Fibroblast of villous mesenchyme (primary cell): ENCODE results near the gene CGB3. TPM values are rescaled to one million over a fixed set of nuclear protein-coding genes. Genes with fewer than 3 reads are reported as not detected.
A peak's percentile ranks its signal among the peaks of the same experiment; 100 is the strongest.

ENCODE experiments used
- DNase-seq: peaks from one replicate; pipeline ENCODE4 v3.0.0-alpha.2; 2010; ENCODE audit warnings: low read depth
- H3K4me3 ChIP-seq: 2 replicates; pipeline ENCODE4 v1.5.1; 2011; ENCODE audit warnings: low read depth, mild to moderate bottlenecking, low read length
- small RNA-seq: library from RNA; depleted of rRNA; stranded (forward); fragments of <200 nt; gene quantifications from one replicate; pipeline ENCODE3, GENCODE V24; 2012
- total RNA-seq: library from RNA; depleted of rRNA; stranded (reverse); fragments of >200 nt; gene quantifications from 2 replicates; pipeline ENCODE4 v1.2.3, GENCODE V29; 2012
- TF ChIP-seq, protein P1 (sequence below): IDR thresholded peaks from 2 replicates; pipeline ENCODE4 v1.5.1; 2012; ENCODE audit warnings: low read depth, mild to moderate bottlenecking, low read length; ENCODE audit not compliant: insufficient read depth

Gene CGB3
- total RNA-seq, 1 donor, result not detected

DNA sequence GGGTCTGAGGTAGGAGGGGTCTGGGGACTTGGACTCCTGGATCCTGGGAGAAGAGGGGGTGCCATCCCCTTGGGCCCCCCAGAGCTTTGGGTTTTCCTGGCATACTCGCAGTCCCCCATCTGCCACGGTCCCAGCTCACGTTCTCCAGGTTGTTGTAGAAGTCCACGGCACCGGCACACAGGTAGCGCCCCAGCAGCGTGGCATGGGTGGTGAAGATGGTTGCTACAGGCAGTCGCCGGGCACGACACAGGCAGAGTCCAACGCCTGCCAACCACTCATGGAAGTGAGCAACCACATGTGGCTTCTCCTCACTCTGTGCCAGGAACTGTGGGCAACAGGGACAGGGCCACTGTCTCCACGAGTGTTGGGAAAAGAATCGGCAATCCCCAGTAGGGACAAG lies 38.4 kb downstream of the CGB3 start:
- TF ChIP-seq, protein P1, sequence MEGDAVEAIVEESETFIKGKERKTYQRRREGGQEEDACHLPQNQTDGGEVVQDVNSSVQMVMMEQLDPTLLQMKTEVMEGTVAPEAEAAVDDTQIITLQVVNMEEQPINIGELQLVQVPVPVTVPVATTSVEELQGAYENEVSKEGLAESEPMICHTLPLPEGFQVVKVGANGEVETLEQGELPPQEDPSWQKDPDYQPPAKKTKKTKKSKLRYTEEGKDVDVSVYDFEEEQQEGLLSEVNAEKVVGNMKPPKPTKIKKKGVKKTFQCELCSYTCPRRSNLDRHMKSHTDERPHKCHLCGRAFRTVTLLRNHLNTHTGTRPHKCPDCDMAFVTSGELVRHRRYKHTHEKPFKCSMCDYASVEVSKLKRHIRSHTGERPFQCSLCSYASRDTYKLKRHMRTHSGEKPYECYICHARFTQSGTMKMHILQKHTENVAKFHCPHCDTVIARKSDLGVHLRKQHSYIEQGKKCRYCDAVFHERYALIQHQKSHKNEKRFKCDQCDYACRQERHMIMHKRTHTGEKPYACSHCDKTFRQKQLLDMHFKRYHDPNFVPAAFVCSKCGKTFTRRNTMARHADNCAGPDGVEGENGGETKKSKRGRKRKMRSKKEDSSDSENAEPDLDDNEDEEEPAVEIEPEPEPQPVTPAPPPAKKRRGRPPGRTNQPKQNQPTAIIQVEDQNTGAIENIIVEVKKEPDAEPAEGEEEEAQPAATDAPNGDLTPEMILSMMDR, result no peak
- H3K4me3 ChIP-seq, result no peak overlapping the region
- DNase-seq, result no peak

DNA sequence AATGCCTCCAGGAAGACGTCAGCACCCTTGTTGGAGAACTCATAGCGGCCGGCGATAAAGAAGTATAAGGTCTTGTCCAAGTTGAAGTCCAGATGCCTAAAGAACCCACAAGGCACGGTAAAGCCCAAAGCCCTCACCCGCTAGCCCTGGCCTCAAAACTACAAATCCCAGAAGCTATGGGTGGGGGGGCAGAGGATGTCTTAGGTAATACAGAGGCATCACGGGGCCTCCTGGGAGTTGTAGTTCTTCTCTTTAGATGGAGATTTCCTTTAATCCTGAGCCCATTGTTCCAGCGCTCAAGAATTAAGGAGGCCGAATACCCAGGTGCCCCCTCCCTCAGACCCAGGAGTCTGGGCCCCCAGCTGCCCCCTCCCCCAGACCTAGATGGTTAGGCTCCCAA lies 41.9 kb downstream of the CGB3 start:
- TF ChIP-seq, protein P1, result no peak
- no peak overlapping the region for H3K4me3 ChIP-seq
- no peak for DNase-seq

DNA sequence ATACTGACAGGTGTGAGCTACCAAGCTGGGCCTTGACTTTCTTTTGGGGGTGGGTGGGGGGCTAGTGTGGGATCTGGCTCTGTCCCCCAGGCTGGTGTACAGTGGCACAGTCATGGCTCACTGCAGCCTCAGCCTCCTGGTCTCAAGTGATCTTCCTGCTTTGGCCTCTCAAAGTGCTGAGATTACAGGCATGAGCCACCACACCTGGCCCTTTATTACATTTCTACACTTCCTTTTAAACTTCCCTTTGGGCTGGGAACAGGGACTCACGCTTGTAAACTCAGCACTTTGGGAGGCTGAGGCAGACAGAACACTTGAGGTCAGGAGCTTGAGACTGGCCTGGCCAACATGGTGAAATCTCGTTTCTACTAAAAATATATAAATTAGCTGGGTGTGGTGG lies 47.1 kb downstream of the CGB3 start:
- TF ChIP-seq, protein P1, result no peak
- H3K4me3 ChIP-seq, result no peak overlapping the region
- DNase-seq, result no peak

DNA sequence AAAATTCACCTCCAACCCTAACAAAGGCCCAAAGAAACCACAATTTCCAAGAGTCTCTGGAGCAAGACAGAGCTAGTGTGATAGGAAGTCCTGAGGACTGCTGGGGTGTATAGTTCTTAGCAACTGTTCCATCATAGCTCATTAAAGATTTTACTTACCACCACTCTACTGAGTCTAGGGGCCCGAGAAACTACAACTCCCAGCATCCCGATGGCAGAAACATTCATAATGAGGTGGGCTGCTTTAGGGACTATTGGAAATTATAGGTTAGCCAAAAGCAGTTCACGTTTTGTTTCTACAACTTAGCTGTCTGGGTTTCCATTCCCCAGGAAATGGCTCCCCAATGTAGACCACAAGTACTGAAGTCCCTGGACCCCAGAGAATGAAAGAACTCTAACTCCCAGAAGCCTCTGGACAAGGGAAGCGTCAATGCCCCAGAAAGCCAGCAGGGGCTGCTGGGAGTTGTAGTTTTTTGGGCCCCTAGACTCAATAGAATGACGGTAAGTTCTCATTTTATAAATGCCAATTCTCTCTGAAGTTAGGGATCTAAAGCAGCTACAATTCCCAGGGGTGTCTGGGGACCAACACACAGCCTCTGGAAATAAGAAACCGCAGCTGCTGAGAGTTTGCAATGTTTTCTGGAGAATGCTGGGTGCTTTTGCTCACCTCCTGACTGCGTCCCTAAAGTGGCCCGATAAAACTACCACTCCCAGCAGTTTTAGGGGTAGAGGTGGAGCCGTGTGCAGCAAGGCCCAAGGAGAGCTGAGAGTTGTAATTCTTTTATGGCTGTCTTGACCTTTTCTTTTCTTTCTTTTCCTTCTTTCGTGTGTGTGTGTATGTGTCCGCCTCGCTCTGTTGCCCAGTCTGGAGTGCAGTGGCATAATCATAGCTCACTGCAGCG lies 47.9 kb downstream of the CGB3 start:
- H3K4me3 ChIP-seq, result no peak overlapping the region
- TF ChIP-seq, protein P1, result peak; percentile 18
- DNase-seq, result no peak

Small RNAs within 50 kb of the gene (small RNA-seq; reads per million reads assigned to genes)
- gene MIR6798, result not detected

Other genes starting within 250 kb of the CGB3 start
- 30.3 and 31.5 TPM in 2 replicates for gene BCAT2, start 213.3 kb downstream of the CGB3 start, total RNA-seq
- gene HSD17B14, start 187.8 kb downstream of the CGB3 start, total RNA-seq, result 12.2 and 13.8 TPM in 2 replicates
- 6.0 and 12.2 TPM in 2 replicates for gene PLEKHA4, start 155.7 kb downstream of the CGB3 start, total RNA-seq
- 63.9 and 76.0 TPM in 2 replicates for gene PPP1R15A, start 151.9 kb downstream of the CGB3 start, total RNA-seq
- gene TULP2, start 125.6 kb downstream of the CGB3 start, total RNA-seq, result 0.32 TPM in 1 of 2 replicates, not detected in the other
- 139 and 154 TPM in 2 replicates for gene NUCB1, start 124.0 kb downstream of the CGB3 start, total RNA-seq
- gene DHDH, start 90.6 kb downstream of the CGB3 start, total RNA-seq, result not detected in 2 replicates
- gene BAX, start 69.5 kb downstream of the CGB3 start, total RNA-seq, result 65.4 and 85.9 TPM in 2 replicates
- gene FTL, start 59.0 kb downstream of the CGB3 start, total RNA-seq, result 2,928 and 4,150 TPM in 2 replicates
- gene GYS1, start 31.0 kb downstream of the CGB3 start, total RNA-seq, result 39.6 and 43.2 TPM in 2 replicates
- 162 and 176 TPM in 2 replicates for gene RUVBL2, start 30.4 kb downstream of the CGB3 start, total RNA-seq
- 0.32 TPM in 1 of 2 replicates, not detected in the other for gene LHB, start 7.2 kb downstream of the CGB3 start, total RNA-seq
- not detected in 2 replicates for gene CGB2, start 7.6 kb upstream of the CGB3 start, total RNA-seq
- not detected in 2 replicates for gene CGB1, start 12.6 kb upstream of the CGB3 start, total RNA-seq
- gene CGB5, start 19.5 kb upstream of the CGB3 start, total RNA-seq, result 0.32 TPM in 1 of 2 replicates, not detected in the other
- not detected in 2 replicates for gene CGB8, start 24.8 kb upstream of the CGB3 start, total RNA-seq
- gene CGB7, start 33.4 kb upstream of the CGB3 start, total RNA-seq, result under 0.01 and 0.32 TPM in 2 replicates
- not detected in 2 replicates for gene NTF4, start 40.5 kb upstream of the CGB3 start, total RNA-seq
- not detected in 2 replicates for gene KCNA7, start 48.4 kb upstream of the CGB3 start, total RNA-seq
- gene SNRNP70, start 61.1 kb upstream of the CGB3 start, total RNA-seq, result 117 and 197 TPM in 2 replicates
- 4.8 and 6.5 TPM in 2 replicates for gene LIN7B, start 90.0 kb upstream of the CGB3 start, total RNA-seq
- gene C19orf73, start 94.8 kb upstream of the CGB3 start, total RNA-seq, result 0.32 TPM in 1 of 2 replicates, not detected in the other
- gene PPFIA3, start 95.2 kb upstream of the CGB3 start, total RNA-seq, result 1.6 and 2.2 TPM in 2 replicates
- under 0.01 TPM in 1 of 2 replicates, not detected in the other for gene HRC, start 131.1 kb upstream of the CGB3 start, total RNA-seq
- gene TRPM4, start 133.5 kb upstream of the CGB3 start, total RNA-seq, result 17.3 and 18.0 TPM in 2 replicates